Daoy (cell line): ENCODE results near the gene PRR16. TPM values are rescaled to one million over a fixed set of nuclear protein-coding genes. Genes with fewer than 3 reads are reported as not detected.

Experiments used
- DNase-seq: peaks from one replicate; pipeline ENCODE4 v3.0.0-alpha.2; 2015; ENCODE audit warnings: low read depth
- total RNA-seq: library from RNA; depleted of rRNA; stranded (reverse); fragments of >200 nt; shearing (Covaris generic); gene quantifications from 2 replicates; pipeline ENCODE4 v1.2.3, GENCODE V29; 2014

The PRR16 gene
- total RNA-seq, 1 experiment from 2014 or later, result 1.3 TPM

- DNase-seq, result no peak
Measured at GRCh38 chr5:120463006-120463680, 957 bp upstream of the PRR16 start.

GRCh38 chr5:120464627-120465435 lies 731 bp downstream of the PRR16 start:
- DNase-seq, result peak; percentile 65

- peak; percentile 66 for DNase-seq
Measured at GRCh38 chr5:120465436-120465961, 1.4 kb downstream of the PRR16 start.

- DNase-seq, result no peak
Measured at GRCh38 chr5:120466341-120467006, 2.4 kb downstream of the PRR16 start.

DNA sequence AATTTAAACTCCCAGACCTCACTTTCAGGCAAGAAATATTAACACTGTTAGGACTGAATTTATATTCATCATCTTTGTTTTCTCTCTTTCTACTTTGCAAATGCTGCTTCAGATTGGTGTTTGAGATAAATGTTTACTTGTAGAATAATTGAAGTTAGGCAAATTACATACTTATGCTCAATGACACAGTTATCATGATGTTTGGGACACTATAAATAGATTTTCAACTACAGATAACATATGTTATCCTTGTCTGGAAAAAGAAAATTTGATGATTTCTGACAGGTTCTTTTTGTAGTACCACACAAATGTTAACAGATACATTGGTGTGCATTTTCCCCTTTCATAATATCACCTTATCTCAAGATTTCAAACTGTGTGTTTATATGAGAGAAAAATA lies 7.9 kb downstream of the PRR16 start:
- no peak for DNase-seq

DNA sequence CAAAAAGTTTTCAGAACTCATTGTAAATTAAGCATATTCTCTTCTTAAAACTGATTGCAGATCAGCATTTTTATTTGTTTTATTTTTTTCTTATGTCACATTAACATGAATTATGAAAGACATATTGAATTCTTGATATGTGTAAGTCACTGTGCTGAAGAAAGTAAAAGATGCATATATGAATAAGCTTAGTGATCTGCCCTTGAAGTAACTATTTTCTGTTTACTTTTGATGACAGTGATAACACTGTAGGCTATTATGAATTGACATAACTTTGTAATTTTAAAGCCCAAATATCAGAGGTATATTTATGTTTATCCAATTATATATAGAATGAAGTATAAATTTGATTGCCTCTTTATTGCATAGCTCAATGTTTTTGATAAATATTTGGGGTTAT lies 8.8 kb downstream of the PRR16 start:
- DNase-seq, result no peak

DNA sequence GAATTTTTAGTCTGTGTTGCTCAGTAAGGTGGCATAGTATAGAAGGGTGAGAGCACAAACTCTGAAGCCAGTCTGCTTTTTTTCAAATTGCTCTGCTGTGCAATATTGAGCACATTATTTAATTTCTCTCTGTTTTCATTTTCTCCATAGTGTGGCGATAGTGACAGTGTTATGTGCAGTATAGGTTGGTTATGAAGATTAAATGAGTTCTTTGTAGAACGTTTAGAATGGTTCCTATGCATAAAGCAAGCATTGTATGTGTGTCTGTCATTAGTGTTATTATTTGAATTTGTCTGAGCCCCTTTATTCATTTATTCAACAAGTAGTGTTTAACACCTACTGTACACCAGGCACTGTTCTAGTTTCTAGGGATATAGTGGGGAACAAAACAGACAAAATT lies 9.2 kb downstream of the PRR16 start:
- DNase-seq, result no peak

GRCh38 chr5:120476063-120476462 lies 12.0 kb downstream of the PRR16 start:
- DNase-seq, result no peak

GRCh38 chr5:120479066-120479465 lies 15.0 kb downstream of the PRR16 start:
- DNase-seq, result peak; percentile 22

- DNase-seq, result no peak
Measured at GRCh38 chr5:120499876-120500563, 35.9 kb downstream of the PRR16 start.

DNA sequence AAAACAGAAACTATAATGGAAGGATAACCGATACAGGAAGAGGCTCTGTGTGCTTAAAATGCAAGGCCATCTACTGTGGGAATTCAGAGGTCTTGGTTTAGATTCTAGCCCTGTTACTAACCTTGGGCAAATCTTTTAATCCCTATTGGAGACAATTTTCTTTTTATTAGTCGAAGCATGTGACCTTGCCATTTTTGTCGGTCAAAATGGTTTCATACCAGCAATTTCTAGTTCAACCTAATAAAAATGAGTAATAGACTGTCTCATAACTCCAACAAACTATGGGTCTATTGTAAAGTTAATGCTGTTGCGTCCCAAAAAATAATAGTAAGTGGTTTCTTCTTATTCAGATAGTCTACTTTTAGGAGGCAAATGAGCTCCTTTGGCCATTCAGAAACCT lies 38.4 kb downstream of the PRR16 start:
- no peak for DNase-seq

DNA sequence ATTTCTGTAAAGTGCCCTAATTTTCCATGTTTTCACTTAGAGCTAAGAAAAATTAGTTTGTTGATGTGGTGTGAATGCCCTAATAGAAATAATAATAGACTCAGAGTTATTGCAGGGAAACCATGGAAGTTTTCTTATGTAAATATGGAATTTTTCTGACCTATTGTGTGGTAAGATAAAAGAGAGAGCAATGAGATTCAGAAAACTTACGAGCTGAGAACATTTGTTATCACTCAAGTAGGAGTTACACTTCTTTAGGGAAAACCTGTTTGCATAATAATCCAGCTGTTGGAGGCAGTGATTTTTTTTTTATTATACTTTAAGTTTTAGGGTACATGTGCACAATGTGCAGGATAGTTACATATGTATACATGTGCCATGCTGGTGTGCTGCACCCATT lies 39.2 kb downstream of the PRR16 start:
- DNase-seq, result no peak

- no peak for DNase-seq
Measured at GRCh38 chr5:120504057-120504456, 40.0 kb downstream of the PRR16 start.

DNA sequence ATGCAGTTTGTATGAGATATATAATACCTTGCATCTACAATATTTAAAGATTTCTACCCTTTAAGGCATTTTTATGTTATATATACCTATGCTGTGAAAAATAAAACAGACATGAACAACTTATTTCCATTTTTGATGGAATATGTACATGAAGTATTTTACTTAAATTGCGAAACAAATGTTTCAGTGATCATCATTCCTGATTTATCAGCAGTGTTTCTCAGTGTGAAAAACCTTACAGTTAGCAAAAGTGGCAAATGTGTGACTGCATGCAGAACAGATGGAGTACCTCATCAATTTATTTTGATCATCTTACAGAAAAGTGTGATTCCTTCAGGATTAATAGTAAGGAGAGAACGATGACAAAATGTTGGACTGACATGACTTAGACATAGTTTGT lies 43.1 kb downstream of the PRR16 start:
- no peak for DNase-seq

DNA sequence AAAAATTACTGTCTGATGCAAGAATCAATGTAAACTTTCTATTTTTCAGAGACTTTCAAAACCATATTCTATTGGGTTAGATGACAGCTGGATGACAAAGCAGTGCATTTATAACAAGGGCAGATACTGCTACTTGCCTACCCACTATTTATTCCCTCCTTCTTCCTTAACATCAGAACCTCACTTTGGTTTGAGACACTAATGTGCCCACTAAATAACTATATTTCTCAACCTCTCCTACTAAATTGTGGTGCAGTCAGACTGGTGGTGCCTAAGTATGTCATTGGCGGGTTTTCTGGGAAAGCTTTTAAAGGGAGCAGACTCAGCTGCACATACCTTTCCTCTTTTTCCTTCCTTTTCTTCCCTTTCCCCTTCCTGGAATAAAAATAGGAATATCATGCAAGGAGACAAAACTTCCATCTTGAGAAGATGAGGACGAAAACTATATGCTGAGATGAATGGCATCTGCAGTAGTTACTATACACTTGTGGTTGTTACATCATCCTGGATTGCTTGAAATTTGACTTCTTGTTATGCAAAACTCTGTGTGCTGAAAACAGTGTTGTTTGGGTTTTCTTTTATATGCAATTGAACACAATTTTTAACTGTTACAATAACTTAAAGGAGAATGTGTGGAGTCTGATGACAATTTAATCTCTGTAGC lies 43.8 kb downstream of the PRR16 start:
- no peak for DNase-seq

- no peak for DNase-seq
Measured at GRCh38 chr5:120509053-120509452, 45.0 kb downstream of the PRR16 start.

DNA sequence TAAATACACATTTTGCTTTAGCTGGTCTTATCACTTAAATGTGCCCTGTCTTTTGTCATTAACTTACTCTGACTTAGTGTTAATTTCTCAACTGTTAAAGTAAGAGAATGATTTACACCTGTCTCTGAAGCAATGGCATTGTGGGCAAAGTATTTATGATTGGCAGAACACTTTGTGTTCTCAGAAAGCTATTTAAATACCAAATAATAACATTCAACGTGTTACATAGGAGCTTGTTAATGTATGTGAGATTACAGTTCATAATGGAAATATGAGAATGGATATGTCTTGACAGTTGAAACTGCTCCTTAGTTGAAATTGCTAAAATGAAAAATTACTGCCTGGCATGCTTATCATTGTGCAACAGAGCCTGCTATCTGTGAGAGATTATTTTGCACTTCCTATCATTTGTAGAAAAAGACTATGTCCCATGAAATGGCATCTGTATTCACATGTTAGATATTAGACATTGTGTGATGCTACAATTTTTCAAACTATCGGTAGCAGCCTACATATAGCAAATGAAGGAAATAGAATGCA lies 46.1 kb downstream of the PRR16 start:
- DNase-seq, result no peak

GRCh38 chr5:120510994-120511686 lies 47.0 kb downstream of the PRR16 start:
- DNase-seq, result no peak

DNA sequence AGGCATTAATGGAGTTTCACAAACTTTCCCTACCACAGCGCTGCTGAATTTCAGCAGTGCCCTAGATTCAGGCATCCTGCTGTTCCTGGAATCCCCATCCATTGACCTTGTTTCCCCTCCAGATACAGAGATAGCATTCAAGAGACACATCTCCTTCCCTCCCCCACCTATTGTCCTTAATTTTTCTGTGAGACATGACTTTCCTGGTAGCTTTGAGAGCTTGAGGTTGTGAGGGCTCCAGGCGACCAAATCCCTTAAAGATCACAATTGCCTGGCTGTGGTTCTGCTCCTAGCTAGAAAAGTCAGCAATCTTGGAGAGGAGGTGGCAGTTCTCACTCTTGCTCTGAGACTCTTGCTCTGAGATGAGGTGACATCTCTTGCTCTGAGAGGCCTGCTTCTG lies 48.0 kb downstream of the PRR16 start:
- DNase-seq, result no peak
